B cell (primary cell): ENCODE results near the gene PCGF2. TPM values are rescaled to one million over a fixed set of nuclear protein-coding genes. Genes with fewer than 3 reads are reported as not detected.

Experiments
- ATAC-seq: fragments of 200-7000 bp; cut with Tn5 transposase; one replicate; pipeline ENCODE4 v1.10.0; 2021; ENCODE audit warnings: low read depth, mild to moderate bottlenecking, moderate number of reproducible peaks, moderate library complexity
- CTCF ChIA-PET: fragments of 350-600 bp; sonication (Branson Sonifier 250); formaldehyde crosslinking; loops from one replicate; lab custom pipeline; 2021; ENCODE audit warnings: antibody characterized with exemption, inconsistent platforms; lab: Charles Lee
- POLR2A ChIA-PET: fragments of 350-600 bp; sonication (Branson Sonifier 250); formaldehyde crosslinking; loops from one replicate; lab custom pipeline; 2021; ENCODE audit warnings: antibody characterized with exemption; lab: Charles Lee
- DNase-seq: peaks from one replicate; pipeline ENCODE4 v3.0.0; 2013
- H2AFZ ChIP-seq: 2 replicates; pipeline ENCODE4 v1.6.1; 2012; ENCODE audit warnings: mild to moderate bottlenecking, low read depth, low read length; ENCODE audit not compliant: insufficient read depth, poor library complexity, severe bottlenecking
- H3K27ac ChIP-seq, 2 donors: 1 replicate in 1 of 2; 2 replicates in 1 of 2; pipeline ENCODE4 v1.5.1; 2012 to 2013; ENCODE audit warnings: low read length in 2 of 2, mild to moderate bottlenecking in 2 of 2, moderate library complexity in 1 of 2
- H3K27me3 ChIP-seq, 4 experiments: fragments of 200-600 bp in 1 of 4; sonication (generic) in 1 of 4; replicated peaks in 1 of 4; 1 replicate in 2 of 4; 2 replicates in 2 of 4; pipeline versions ENCODE4 v1.6.1 to v1.7.0; 2013 to 2016; ENCODE audit warnings: low read length in 3 of 4, mild to moderate bottlenecking in 2 of 4, mixed read lengths in 1 of 4, moderate library complexity in 1 of 4; ENCODE audit not compliant: insufficient read depth in 4 of 4, control insufficient read depth in 3 of 4; ENCODE audit errors: control extremely low read depth in 1 of 4
- H3K36me3 ChIP-seq, 2 experiments: replicated peaks in 1 of 2; 1 replicate in 1 of 2; 2 replicates in 1 of 2; pipeline versions ENCODE4 v1.6.1 to v1.7.1; 2013; ENCODE audit warnings: low read length in 1 of 2; ENCODE audit not compliant: insufficient read depth in 2 of 2, control insufficient read depth in 1 of 2; ENCODE audit errors: control extremely low read depth in 1 of 2, extremely low read depth in 1 of 2
- H3K4me1 ChIP-seq, 2 donors: fragments of 200-600 bp in 1 of 2; sonication (generic) in 1 of 2; 1 replicate in 1 of 2; 2 replicates in 1 of 2; pipeline versions ENCODE4 v1.5.1 to v1.6.1; 2013 to 2017; ENCODE audit warnings: low read length in 2 of 2; ENCODE audit not compliant: control insufficient read depth in 2 of 2, insufficient read depth in 2 of 2
- H3K4me2 ChIP-seq: replicated peaks from 2 replicates; pipeline ENCODE3; 2012; ENCODE audit warnings: mild to moderate bottlenecking, low read depth, low read length; ENCODE audit not compliant: poor library complexity, severe bottlenecking
- H3K4me3 ChIP-seq, 5 experiments: fragments of 200-600 bp in 1 of 5; sonication (generic) in 1 of 5; 1 replicate in 3 of 5; 2 replicates in 2 of 5; pipeline versions ENCODE4 v1.5.1 to v1.7.0; 2011 to 2016; ENCODE audit warnings: low read length in 4 of 5, mild to moderate bottlenecking in 4 of 5, low read depth in 2 of 5, control low read depth in 1 of 5, moderate library complexity in 1 of 5; ENCODE audit not compliant: insufficient read depth in 1 of 5; ENCODE audit errors: control extremely low read depth in 1 of 5, extremely low read depth in 1 of 5
- H3K79me2 ChIP-seq: fragments of 200-600 bp; sonication (generic); one replicate; pipeline ENCODE4 v1.6.0; 2016; ENCODE audit warnings: low read length; ENCODE audit not compliant: control insufficient read depth, insufficient read depth
- H3K9ac ChIP-seq: fragments of 200-600 bp; sonication (generic); 2 replicates; pipeline ENCODE4 v1.6.1; 2017; ENCODE audit warnings: mild to moderate bottlenecking, low read length, moderate library complexity
- H3K9me3 ChIP-seq, 3 donors: one replicate each; pipeline versions ENCODE4 v1.6.1 to v1.7.1; 2013; ENCODE audit warnings: low read length in 2 of 3; ENCODE audit not compliant: control insufficient read depth in 2 of 3, insufficient read depth in 1 of 3; ENCODE audit errors: control extremely low read depth in 1 of 3
- H4K20me1 ChIP-seq: 2 replicates; pipeline ENCODE4 v1.6.0; 2012; ENCODE audit warnings: mild to moderate bottlenecking, low read length; ENCODE audit not compliant: insufficient read depth, control insufficient read depth, poor library complexity, severe bottlenecking
- H3K27ac Mint-ChIP-seq: one replicate; pipeline ENCODE4 v1.8.0; 2021; ENCODE audit warnings: mixed read lengths
- H3K27me3 Mint-ChIP-seq: one replicate; pipeline ENCODE4 v1.8.0; 2021; ENCODE audit warnings: mixed read lengths
- H3K4me1 Mint-ChIP-seq: one replicate; pipeline ENCODE4 v1.8.0; 2021; ENCODE audit warnings: mixed read lengths
- H3K4me3 Mint-ChIP-seq: one replicate; pipeline ENCODE4 v1.8.0; 2021; ENCODE audit warnings: mixed read lengths
- H3K9me3 Mint-ChIP-seq: one replicate; pipeline ENCODE4 v1.8.0; 2022; ENCODE audit warnings: mixed read lengths; ENCODE audit not compliant: insufficient read depth
- CTCF ChIP-seq: fragments of 200-600 bp; IDR thresholded peaks from one replicate; pipeline ENCODE4 v1.8.0; 2022; ENCODE audit warnings: antibody characterized with exemption, mild to moderate bottlenecking
- EZH2 ChIP-seq: IDR thresholded peaks from 2 replicates; pipeline ENCODE4 v1.6.1; 2012; ENCODE audit warnings: borderline replicate concordance, low read depth, mild to moderate bottlenecking, moderate library complexity, low read length; ENCODE audit not compliant: insufficient read depth, poor library complexity, severe bottlenecking
- WGBS: methylation state at CpG from one replicate; pipeline ENCODE4 v1.1.5; 2013; ENCODE audit warnings: missing lambda C conversion rate; ENCODE audit not compliant: insufficient coverage; 5-methylcytosine and 5-hydroxymethylcytosine counted together
- intact Hi-C: fragments of 100-400 bp; cut with micrococcal nuclease; formaldehyde crosslinking; loops from one replicate; pipeline ENCODE4 v1.10.0; 2022
- polyA plus RNA-seq: library from polyadenylated mRNA; depleted of rRNA; stranded (reverse); fragments of >200 nt; gene quantifications from 2 replicates; pipeline ENCODE4 v1.2.3, GENCODE V29; 2012
- total RNA-seq, 2 donors: library from RNA; stranded (reverse); fragments of 120-200 nt in 1 of 2; gene quantifications; 1 replicate in 1 of 2; 2 replicates in 1 of 2; pipeline versions ENCODE4 v1.2.3 to v1.2.4, GENCODE V29; 2013 to 2022

PCGF2 gene
- total and polyA plus RNA-seq, 2 donors (not counting 1 experiment from before 2014, with no cell fraction given), result 0.04 TPM; not detected in 1

GRCh38 chr17:38766341-38766740, 18.2 kb upstream of the PCGF2 start:
- Histone ChIP-seq H3K79me2 (no peaks in the 10 kb centered on the region), H3K27ac (no peak overlapping the region), H2AFZ (no peak overlapping the region), H3K9me3 (no peaks in the 10 kb centered on the region), H3K4me3 (no peak overlapping the region), H4K20me1 (no peaks in the 10 kb centered on the region), H3K36me3 (peaks cover 2 to 78% of the 10 kb centered on the region in 2 experiments), H3K4me2 (no peak overlapping the region), H3K9ac (no peak overlapping the region), H3K27me3 (no peaks in the 10 kb centered on the region), H3K4me1 (no peaks in the 10 kb centered on the region)
- no peak for TF ChIP-seq CTCF
- TF ChIP-seq EZH2, result no peak
- CTCF ChIA-PET, result no interaction called here
- ATAC-seq (no peak), DNase-seq (no peak)
- no peaks in the 10 kb centered on the region for H3K4me1 Mint-ChIP-seq
- intact Hi-C loops, result no loop called here
- no peak overlapping the region for H3K27ac Mint-ChIP-seq
- WGBS, result 95% methylated on average over 5 of the region's 5 CpGs
- no peak overlapping the region for H3K4me3 Mint-ChIP-seq
- POLR2A ChIA-PET, result no interaction called here
- H3K9me3 Mint-ChIP-seq, result no peaks in the 10 kb centered on the region
- H3K27me3 Mint-ChIP-seq, result no peaks in the 10 kb centered on the region

- Histone ChIP-seq H3K4me1 (no peaks in the 10 kb centered on the region), H3K27ac (no peak overlapping the region), H2AFZ (no peak overlapping the region), H3K9ac (no peak overlapping the region), H3K4me3 (no peak overlapping the region), H4K20me1 (peaks cover 13% of the 10 kb centered on the region), H3K36me3 (peaks cover 3 to 82% of the 10 kb centered on the region in 2 experiments), H3K79me2 (peaks cover 6% of the 10 kb centered on the region), H3K9me3 (no peaks in the 10 kb centered on the region), H3K27me3 (no peaks in the 10 kb centered on the region), H3K4me2 (no peak overlapping the region)
- no peak for DNase-seq
- no peaks in the 10 kb centered on the region for H3K9me3 Mint-ChIP-seq
- no peak overlapping the region for H3K27ac Mint-ChIP-seq
- 100% methylated on average over 1 of the region's 3 CpGs for WGBS
- no peaks in the 10 kb centered on the region for H3K27me3 Mint-ChIP-seq
- ATAC-seq, result no peak
- peaks cover 4% of the 10 kb centered on the region for H3K4me1 Mint-ChIP-seq
- H3K4me3 Mint-ChIP-seq, result no peak overlapping the region
- TF ChIP-seq EZH2 (no peak), CTCF (no peak)
- ChIA-PET POLR2A (interaction anchor here (1.3 kb wide), 1 partner anchor 10 kb away, joined by 4 read pairs; the partner anchor contains the start of gene PSMB3), CTCF (interaction anchor here (1.0 to 1.8 kb wide), 4 partner anchors 27 to 413 kb away, joined by 3 to 6 read pairs (median 4); no protein-coding TSS in a partner anchor)
- intact Hi-C loops, result no loop called here
Measured at GRCh38 chr17:38762231-38762630, 14.1 kb upstream of the PCGF2 start.
